DND-41 (cell line): ENCODE results near the gene INAFM2.

ENCODE experiments used
- ATAC-seq: fragments of 200-7000 bp; cut with Tn5 transposase; 3 replicates; pipeline ENCODE4 v1.9.1; 2021; ENCODE audit warnings: low read depth; ENCODE audit not compliant: insufficient read depth
- DNase-seq: peaks from one replicate; pipeline ENCODE4 v3.0.0-alpha.2; 2020
- H2AFZ ChIP-seq: 2 replicates; pipeline ENCODE4 v1.6.0; 2012; ENCODE audit warnings: low read depth, low read length
- H3K27ac ChIP-seq: 2 replicates; pipeline ENCODE4 v1.5.1; 2012; ENCODE audit warnings: low read length, inconsistent platforms
- H3K27me3 ChIP-seq: fragments of 200-600 bp; sonication (generic); 2 replicates; pipeline ENCODE4 v1.6.0; 2012; ENCODE audit warnings: low read length, mild to moderate bottlenecking, inconsistent platforms; ENCODE audit not compliant: insufficient read depth, poor library complexity
- H3K36me3 ChIP-seq: 2 replicates; pipeline ENCODE4 v1.5.1; 2012; ENCODE audit warnings: low read length, inconsistent platforms; ENCODE audit not compliant: insufficient read depth
- H3K4me1 ChIP-seq: 2 replicates; pipeline ENCODE4 v1.5.1; 2012; ENCODE audit warnings: mild to moderate bottlenecking, low read length; ENCODE audit not compliant: insufficient read depth
- H3K4me2 ChIP-seq: 2 replicates; pipeline ENCODE4 v1.6.0; 2012; ENCODE audit warnings: mild to moderate bottlenecking, moderate library complexity, low read length, inconsistent platforms; ENCODE audit not compliant: insufficient read depth
- H3K4me3 ChIP-seq, 2 experiments: fragments of 200-600 bp in 1 of 2; shearing (Covaris generic) in 1 of 2; 2 replicates each; pipeline ENCODE4 v1.5.1; 2012 to 2016; ENCODE audit warnings: inconsistent platforms in 2 of 2, low read length in 2 of 2, mild to moderate bottlenecking in 2 of 2, low read depth in 1 of 2, moderate library complexity in 1 of 2
- H3K79me2 ChIP-seq: 2 replicates; pipeline ENCODE4 v1.6.0; 2012; ENCODE audit warnings: low read length, inconsistent platforms; ENCODE audit not compliant: insufficient read depth
- H3K9ac ChIP-seq: 2 replicates; pipeline ENCODE4 v1.6.0; 2012; ENCODE audit warnings: low read depth, mild to moderate bottlenecking, inconsistent platforms, low read length, moderate library complexity
- H3K9me3 ChIP-seq: 2 replicates; pipeline ENCODE4 v1.5.1; 2012; ENCODE audit warnings: low read length, moderate library complexity, mild to moderate bottlenecking, inconsistent platforms; ENCODE audit not compliant: insufficient read depth, severe bottlenecking
- H4K20me1 ChIP-seq: 2 replicates; pipeline ENCODE4 v1.6.0; 2012; ENCODE audit warnings: low read length; ENCODE audit not compliant: insufficient read depth
- CTCF ChIP-seq: IDR thresholded peaks from 2 replicates; pipeline ENCODE4 v1.5.1; 2012; ENCODE audit warnings: borderline replicate concordance, low read length, moderate library complexity, mild to moderate bottlenecking; ENCODE audit not compliant: poor library complexity, severe bottlenecking; ENCODE audit errors: extremely low read depth
- EZH2 ChIP-seq: IDR thresholded peaks from 3 replicates; pipeline ENCODE4 v1.6.1; 2012; ENCODE audit warnings: borderline replicate concordance, low read depth, mild to moderate bottlenecking, moderate library complexity, low read length, inconsistent platforms; ENCODE audit not compliant: severe bottlenecking

The INAFM2 gene

GRCh38 chr15:40357723-40358470, 34.4 kb downstream of the INAFM2 start, which contains the start of gene DISP2:
Gene DISP2, plus strand, starts transcription at chr15:40358219. Its CDS starts 103 bp downstream, at chr15:40358322.
- ATAC-seq (peak; percentile 90), DNase-seq (peak; percentile 85)
- H3K36me3 ChIP-seq, result no peaks in the 10 kb centered on the region
- no peaks in the 10 kb centered on the region for H3K9me3 ChIP-seq
- H3K27ac ChIP-seq, result peak within 1 kb of the TSS; percentile 31; the same call in 1 of the 2 replicates
- peak within 1 kb of the TSS; percentile 96 for H3K4me2 ChIP-seq
- peak within 1 kb of the TSS; percentile 37 to 76; a peak in 3 of 4 replicates for H3K4me3 ChIP-seq
- H3K4me1 ChIP-seq, result peaks cover 19% of the 10 kb centered on the region
- TF ChIP-seq EZH2 (no peak), CTCF (peak; percentile 5)
- H2AFZ ChIP-seq, result peak within 1 kb of the TSS; percentile 93
- peak within 1 kb of the TSS; percentile 62 for H3K9ac ChIP-seq
- H4K20me1 ChIP-seq, result no peaks in the 10 kb centered on the region
- no peaks in the 10 kb centered on the region for H3K27me3 ChIP-seq
- H3K79me2 ChIP-seq, result no peaks in the 10 kb centered on the region

GRCh38 chr15:40358471-40359353, 35.2 kb downstream of the INAFM2 start:
- Histone ChIP-seq H3K4me3 (peak overlapping the region; percentile 26 to 76; a peak in 3 of 4 replicates), H3K9me3 (no peaks in the 10 kb centered on the region), H3K27ac (no peak overlapping the region), H4K20me1 (no peaks in the 10 kb centered on the region), H2AFZ (peak overlapping the region; percentile 51), H3K4me1 (peaks cover 19% of the 10 kb centered on the region), H3K9ac (peak overlapping the region; percentile 43; the same call in 1 of the 2 replicates), H3K4me2 (peak overlapping the region; percentile 96), H3K27me3 (no peaks in the 10 kb centered on the region), H3K36me3 (no peaks in the 10 kb centered on the region), H3K79me2 (no peaks in the 10 kb centered on the region)
- DNase-seq, result peak; percentile 54
- ATAC-seq, result peak; percentile 52
- TF ChIP-seq CTCF (peak; percentile 34), EZH2 (no peak)

GRCh38 chr15:40360015-40360414, 36.5 kb downstream of the INAFM2 start:
- Histone ChIP-seq H3K36me3 (no peaks in the 10 kb centered on the region), H3K4me1 (peaks cover 19% of the 10 kb centered on the region), H3K79me2 (no peaks in the 10 kb centered on the region), H3K4me3 (no peak overlapping the region), H4K20me1 (no peaks in the 10 kb centered on the region), H3K9ac (no peak overlapping the region), H3K4me2 (no peak overlapping the region), H3K9me3 (no peaks in the 10 kb centered on the region), H2AFZ (no peak overlapping the region), H3K27ac (no peak overlapping the region), H3K27me3 (no peaks in the 10 kb centered on the region)
- no peak for DNase-seq
- TF ChIP-seq EZH2 (no peak), CTCF (no peak)
- no peak for ATAC-seq
